RWPE2 (cell line): ENCODE measurements around the gene NKX2-4.

Experiments used
- ATAC-seq: fragments of 200-7000 bp; cut with Tn5 transposase; 3 replicates; pipeline ENCODE4 v1.9.1; 2021; ENCODE audit warnings: low read depth
- DNase-seq: peaks from one replicate; pipeline ENCODE4 v3.0.0-alpha.2; 2020; ENCODE audit warnings: low spot score
- H3K27ac ChIP-seq: fragments of 450-650 bp; 2 replicates; pipeline ENCODE4 v1.5.1; 2017; ENCODE audit warnings: mild to moderate bottlenecking; ENCODE audit not compliant: poor library complexity, severe bottlenecking
- H3K27me3 ChIP-seq: fragments of 250-450 bp; sonication (Bioruptor Pico); 2 replicates; pipeline ENCODE4 v1.5.1; 2021; ENCODE audit warnings: mild to moderate bottlenecking, moderate library complexity; ENCODE audit not compliant: insufficient read depth, poor library complexity, severe bottlenecking
- H3K36me3 ChIP-seq: fragments of 250-450 bp; sonication (Bioruptor Pico); 2 replicates; pipeline ENCODE4 v1.5.1; 2020; ENCODE audit warnings: low read depth, mild to moderate bottlenecking, moderate library complexity
- H3K4me1 ChIP-seq: fragments of 250-450 bp; sonication (Bioruptor Pico); 2 replicates; pipeline ENCODE4 v1.5.1; 2021; ENCODE audit warnings: mild to moderate bottlenecking, moderate library complexity; ENCODE audit not compliant: insufficient read depth, poor library complexity, severe bottlenecking
- H3K4me3 ChIP-seq: fragments of 250-450 bp; sonication (Bioruptor Pico); 2 replicates; pipeline ENCODE4 v1.5.1; 2021; ENCODE audit warnings: mild to moderate bottlenecking, moderate library complexity; ENCODE audit not compliant: severe bottlenecking
- H3K9me3 ChIP-seq: fragments of 250-450 bp; sonication (Bioruptor Pico); 2 replicates; pipeline ENCODE4 v1.5.1; 2021; ENCODE audit warnings: mild to moderate bottlenecking, moderate library complexity; ENCODE audit not compliant: severe bottlenecking
- CTCF ChIP-seq: fragments of 450-650 bp; IDR thresholded peaks from one replicate; pipeline ENCODE4 v1.5.1; 2017; ENCODE audit warnings: mild to moderate bottlenecking, moderate library complexity; ENCODE audit not compliant: poor library complexity, severe bottlenecking

NKX2-4 gene

GRCh38 chr20:21398109-21399004 lies 1.0 kb upstream of the NKX2-4 start:
- ATAC-seq (no peak), DNase-seq (no peak)
- Histone ChIP-seq H3K4me1 (no peaks in the 10 kb centered on the region), H3K27ac (no peak overlapping the region), H3K9me3 (no peaks in the 10 kb centered on the region), H3K4me3 (no peak overlapping the region), H3K36me3 (no peaks in the 10 kb centered on the region), H3K27me3 (peaks cover 96% of the 10 kb centered on the region)
- no peak for TF ChIP-seq CTCF

GRCh38 chr20:21396599-21397340 lies 556 bp downstream of the NKX2-4 start:
- no peak for DNase-seq
- TF ChIP-seq CTCF, result no peak
- no peak overlapping the region for H3K27ac ChIP-seq
- no peaks in the 10 kb centered on the region for H3K36me3 ChIP-seq
- no peaks in the 10 kb centered on the region for H3K4me1 ChIP-seq
- no peak overlapping the region for H3K4me3 ChIP-seq
- H3K27me3 ChIP-seq, result peaks cover 91% of the 10 kb centered on the region
- no peaks in the 10 kb centered on the region for H3K9me3 ChIP-seq
- ATAC-seq, result no peak; the same call in 2 of the 3 replicates

DNA sequence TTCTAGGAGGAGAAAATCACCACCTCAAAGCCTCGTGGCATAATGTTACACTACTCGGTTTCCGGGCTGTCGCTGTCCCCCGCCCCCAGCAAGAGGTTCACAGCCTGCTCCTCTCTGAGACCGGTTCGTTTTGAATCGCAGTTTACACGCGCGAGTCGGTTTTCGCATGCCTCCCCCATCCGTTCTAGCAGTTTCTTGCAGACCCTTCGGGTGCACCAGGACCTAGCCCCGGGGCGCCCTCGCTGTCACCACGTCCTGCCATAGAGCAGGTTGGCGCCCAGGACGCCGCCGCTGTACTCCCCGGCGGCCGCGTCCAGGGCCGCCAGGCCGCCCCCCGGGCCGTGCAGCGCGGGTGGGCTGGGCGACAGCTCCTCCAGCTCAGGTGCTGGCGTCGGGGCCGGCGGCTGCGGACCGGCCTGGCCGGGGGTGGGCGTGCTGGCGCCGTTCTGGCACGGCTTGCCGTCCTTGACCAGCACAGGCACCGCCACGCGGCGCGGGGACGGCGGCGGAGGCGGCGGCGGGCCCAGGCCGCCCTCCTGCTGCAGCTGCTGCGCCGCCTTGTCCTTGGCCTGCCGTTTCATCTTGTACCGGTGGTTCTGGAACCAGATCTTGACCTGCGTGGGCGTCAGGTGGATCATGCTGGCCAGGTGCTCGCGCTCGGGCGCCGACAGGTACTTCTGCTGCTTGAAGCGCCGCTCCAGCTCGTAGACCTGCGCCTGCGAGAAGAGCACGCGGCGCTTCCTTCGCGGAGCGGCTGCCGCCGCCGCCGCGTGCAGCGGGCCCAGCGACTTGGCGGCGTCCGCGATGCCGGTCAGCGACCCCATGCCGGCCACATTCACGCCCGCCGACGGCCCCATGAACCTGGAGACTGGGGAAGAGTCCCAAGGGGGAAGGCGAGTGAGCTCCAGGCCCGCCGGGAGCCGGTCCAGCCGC lies 1.4 kb downstream of the NKX2-4 start:
- DNase-seq (no peak), ATAC-seq (no peak)
- Histone ChIP-seq H3K9me3 (no peaks in the 10 kb centered on the region), H3K27ac (no peak overlapping the region), H3K4me1 (no peaks in the 10 kb centered on the region), H3K36me3 (no peaks in the 10 kb centered on the region), H3K27me3 (peaks cover 83% of the 10 kb centered on the region), H3K4me3 (no peak overlapping the region)
- TF ChIP-seq CTCF, result no peak

- Histone ChIP-seq H3K4me1 (no peaks in the 10 kb centered on the region), H3K27ac (no peak overlapping the region), H3K4me3 (no peak overlapping the region), H3K27me3 (peaks cover 75% of the 10 kb centered on the region), H3K9me3 (no peaks in the 10 kb centered on the region), H3K36me3 (no peaks in the 10 kb centered on the region)
- no peak for TF ChIP-seq CTCF
- DNase-seq (no peak), ATAC-seq (no peak)
These were observed 2.2 kb downstream of the NKX2-4 start for GRCh38 chr20:21395051-21395665.
